Nucleus accumbens (tissue), 56 donors: Measurements from ENCODE around the gene TECPR1.

Experiments used
- DNase-seq, 56 donors: peaks; one replicate each; lab custom pipeline; 2025; lab: John Stamatoyannopoulos, UW

TECPR1 gene

GRCh38 chr7:98170966-98171365 is 81.1 kb downstream of the TECPR1 start:
- peak in 5 of 56 donors; percentile 12 to 29 (median 20) for DNase-seq

GRCh38 chr7:98168904-98169621 is 83.0 kb downstream of the TECPR1 start:
- no peak for DNase-seq

- peak in 37 of 56 donors; percentile 7 to 78 (median 34) for DNase-seq
Observed at GRCh38 chr7:98168181-98168903, 83.7 kb downstream of the TECPR1 start.

- no peak for DNase-seq
Observed at GRCh38 chr7:98167653-98168052, 84.4 kb downstream of the TECPR1 start.

GRCh38 chr7:98166668-98166970 is 85.4 kb downstream of the TECPR1 start:
- no peak for DNase-seq

- DNase-seq, result peak in 31 of 56 donors; percentile 7 to 77 (median 25)
Observed at GRCh38 chr7:98165827-98166667, 86.0 kb downstream of the TECPR1 start.
